NCI-H2171 treated with DMSO at 0.1 percent for 48 hours (cell line): ENCODE measurements around the gene STX1B.
A peak's percentile ranks its signal among the peaks of the same experiment; 100 is the strongest.
"Not testable (repeated sequence)": the region's sequence is repeated elsewhere in the genome, so short reads cannot be mapped to it uniquely, and the experiment has no call there.

Source experiments
- DNase-seq: peaks from one replicate; lab custom pipeline; 2025; lab: John Stamatoyannopoulos, UW

STX1B gene

DNA sequence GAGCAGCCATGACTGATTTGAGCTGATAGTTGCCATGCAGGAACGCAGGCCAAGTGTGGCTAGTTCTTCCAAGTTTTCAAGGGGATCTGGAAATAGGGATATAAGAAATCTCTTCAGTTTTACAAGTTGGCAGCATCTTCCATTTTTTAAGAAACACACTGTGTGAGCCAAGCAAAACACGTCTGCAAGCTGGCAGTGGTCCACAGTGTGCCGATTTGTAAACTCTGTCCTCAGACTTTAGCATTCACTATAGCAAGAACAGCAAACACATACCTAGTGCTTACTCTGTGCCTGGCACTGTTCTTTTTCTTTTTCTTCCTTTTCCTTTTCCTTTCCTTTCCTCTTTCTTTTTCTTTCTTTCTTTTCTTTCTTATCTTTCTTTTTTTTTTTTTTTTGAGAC is 58.7 kb downstream of the STX1B start:
- DNase-seq: no peak

DNA sequence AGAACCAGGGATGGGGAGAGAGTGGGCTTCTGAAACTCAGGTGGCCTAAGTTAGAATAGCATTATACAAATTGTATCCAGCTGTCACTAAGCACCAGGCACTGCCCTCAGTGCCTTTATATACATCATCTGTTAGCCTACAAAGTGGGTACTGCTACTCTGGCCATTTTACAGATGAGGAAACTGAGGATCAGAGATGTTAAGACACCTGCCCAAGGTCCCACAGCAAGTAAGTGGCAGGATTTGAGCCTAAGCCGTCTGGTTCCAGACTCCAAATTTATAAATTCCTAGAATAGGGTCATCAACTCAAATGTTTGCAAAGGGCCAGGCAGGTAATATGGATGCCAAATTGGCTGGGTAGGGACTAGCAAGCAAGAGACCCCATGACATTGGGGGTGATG is 59.2 kb downstream of the STX1B start:
- DNase-seq: no peak

DNA sequence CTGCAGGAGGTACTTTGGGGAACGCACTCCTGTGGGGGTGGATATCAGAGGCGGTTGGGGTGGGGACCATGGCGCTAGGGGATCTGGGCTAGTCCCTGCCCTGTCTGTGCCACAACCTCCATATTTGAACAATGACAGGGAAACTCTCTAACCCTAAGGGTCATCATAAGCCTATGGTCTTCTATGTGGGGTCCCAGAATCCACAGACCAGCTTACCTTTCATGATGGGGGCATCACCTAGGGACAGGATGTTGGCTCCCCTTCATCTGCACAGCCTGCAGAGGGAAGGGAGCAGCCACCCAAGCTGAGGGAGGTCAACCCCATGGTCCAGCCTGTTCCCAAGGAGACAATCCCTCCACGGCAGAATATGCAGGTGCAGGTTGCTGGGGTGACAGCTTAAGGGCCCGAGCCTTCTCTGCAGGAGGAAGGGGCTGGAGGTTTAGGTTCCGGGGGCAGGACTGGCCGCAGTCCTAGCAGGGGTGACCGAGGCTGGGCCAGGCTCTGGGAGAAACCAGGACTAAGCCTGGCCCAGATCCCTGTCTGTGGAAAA is 59.8 kb downstream of the STX1B start:
- no peak for DNase-seq

DNA sequence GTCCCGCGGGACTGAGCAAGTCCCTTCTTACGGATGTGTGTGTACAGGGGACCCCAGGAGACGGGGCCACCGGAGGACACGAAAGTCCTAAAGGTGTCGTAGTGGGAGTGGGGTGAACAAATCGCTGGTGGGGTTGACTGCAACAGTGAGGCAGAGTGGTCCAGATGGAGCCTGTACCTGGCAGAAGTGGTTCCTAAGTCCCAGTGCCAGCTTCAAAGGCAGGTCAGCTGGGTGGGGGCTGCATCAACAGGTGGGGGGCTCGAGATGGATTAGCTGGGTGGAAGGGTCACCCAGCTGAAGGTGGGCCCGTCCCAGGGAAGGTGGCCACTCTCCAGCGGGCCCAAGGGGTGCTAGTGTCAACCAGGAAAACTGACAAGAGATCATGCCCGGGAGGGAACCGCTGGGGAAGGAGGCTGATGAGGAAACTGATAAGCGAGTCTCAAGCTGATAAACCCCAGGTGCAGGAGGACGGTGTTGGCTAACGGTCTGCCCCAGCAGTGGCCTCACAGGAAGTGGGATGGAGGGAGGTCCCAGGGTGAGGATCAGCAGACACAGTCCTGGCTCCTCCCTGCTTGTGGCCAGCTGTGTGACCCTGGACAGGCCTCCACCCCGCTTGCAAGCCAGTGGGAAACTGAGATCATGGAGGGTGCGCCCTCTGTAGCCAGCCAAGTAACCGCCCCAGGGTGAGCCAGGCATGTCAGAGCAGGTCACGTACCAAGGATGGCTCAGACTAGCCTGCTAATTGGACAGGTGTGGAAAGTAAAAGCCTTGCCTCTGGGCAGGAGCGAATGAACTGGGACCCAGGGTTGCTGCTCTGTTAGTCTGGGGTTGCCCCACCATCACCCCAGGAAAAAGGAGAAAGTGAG is 60.6 kb downstream of the STX1B start:
- peak; percentile 38 for DNase-seq

DNA sequence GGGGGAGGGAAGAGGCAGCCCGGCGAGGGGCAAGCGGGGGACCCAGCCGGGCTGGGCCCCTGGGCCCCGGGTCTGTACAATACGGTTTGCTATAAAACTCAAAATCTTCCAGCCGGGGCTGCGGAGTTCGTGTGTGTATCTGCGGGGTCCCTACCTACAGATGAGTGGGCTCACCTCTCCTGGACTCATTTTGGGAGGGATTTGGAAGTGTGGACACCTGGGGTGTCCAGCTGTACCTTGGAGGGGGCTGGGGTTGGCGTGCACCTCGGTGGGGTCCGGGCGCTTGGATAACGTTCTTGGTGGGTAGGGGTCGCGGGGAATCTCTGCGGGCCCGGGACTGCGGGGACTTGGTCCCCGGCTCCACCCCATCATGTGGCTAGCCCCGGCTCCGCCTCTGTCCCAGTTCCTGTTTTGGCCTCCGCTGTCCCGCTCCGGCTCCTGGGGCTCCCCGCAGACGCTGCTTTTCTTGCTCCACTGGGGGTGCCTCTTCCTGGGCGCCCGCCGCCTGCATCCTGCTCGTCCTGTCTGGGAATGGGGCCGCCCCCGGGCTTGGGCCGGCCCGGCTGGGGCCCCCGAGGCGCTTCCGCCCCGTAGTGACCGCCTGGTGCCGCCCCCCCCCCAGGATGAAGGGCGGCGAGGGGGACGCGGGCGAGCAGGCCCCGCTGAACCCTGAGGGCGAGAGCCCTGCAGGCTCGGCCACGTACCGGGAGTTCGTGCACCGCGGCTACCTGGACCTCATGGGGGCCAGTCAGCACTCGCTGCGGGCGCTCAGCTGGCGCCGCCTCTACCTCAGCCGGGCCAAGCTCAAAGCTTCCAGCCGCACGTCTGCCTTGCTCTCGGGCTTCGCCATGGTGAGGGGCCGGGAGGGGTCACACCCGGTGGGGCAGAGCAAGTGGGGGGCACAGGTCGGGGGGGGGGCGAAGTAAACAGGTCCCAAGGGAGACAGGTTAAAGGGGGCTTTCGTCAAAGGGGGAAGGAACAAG is 61.5 kb downstream of the STX1B start, which contains the start of gene ORAI3:
ORAI3 (plus strand) TSS at position 402 of the 983 bp plus-strand sequence; CDS start at position 624, 222 bp downstream.
- DNase-seq: peak; percentile 12

DNA sequence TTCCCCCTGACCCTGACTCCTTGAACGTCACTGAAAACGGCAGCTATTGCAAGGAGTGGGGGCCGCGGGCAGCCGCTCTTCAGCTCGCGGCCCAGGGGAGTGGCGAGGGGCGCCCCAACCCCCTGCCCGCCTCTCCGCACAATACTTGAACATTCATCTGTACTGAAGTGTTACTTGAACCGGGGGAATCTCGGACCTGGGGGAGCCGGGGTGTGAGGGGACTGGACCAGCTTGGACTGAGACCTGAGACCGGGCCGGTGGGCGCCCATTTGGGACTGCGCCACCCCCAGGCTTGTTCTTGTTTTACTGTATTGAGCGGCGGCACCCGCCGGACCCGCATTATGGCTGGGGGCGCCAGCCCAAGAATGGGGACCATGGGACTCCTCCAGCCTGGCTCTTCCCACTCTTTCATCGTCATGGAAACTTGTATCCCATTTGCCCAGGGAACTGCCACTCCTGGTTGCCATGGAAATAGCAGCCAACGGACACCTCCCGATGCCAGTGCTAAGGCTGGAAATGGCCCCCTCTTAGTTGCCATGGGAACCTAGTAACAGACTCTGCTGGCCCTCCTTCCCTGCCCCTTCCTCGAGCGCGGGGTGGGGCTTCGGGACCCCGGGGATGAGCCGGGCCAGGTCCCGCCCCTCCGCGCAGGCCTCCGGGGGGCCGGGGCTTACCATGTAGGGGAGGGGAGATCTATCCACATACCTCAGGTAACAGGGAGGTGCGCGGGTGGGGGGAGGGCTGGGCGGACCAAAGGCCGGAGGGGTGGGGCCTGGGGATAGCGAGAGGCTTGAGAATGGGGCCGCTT is 62.4 kb downstream of the STX1B start:
- DNase-seq: peak; percentile 63

DNA sequence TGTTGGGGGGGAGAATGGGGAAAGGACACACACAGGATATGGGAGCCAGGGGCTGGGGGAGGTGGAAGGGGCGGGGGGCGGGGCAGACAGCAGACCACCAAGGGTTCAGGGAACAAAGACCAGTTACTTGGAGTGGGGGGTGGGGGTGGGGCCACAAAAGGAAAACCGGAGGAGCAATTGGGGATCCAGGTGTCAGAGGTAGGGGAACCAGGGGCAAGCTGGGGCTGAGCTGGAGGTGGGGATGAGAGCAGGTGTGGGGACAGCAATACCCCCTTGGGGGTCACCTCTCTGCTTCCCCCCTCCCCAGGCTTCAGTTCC is 62.9 kb downstream of the STX1B start:
- no peak for DNase-seq

DNA sequence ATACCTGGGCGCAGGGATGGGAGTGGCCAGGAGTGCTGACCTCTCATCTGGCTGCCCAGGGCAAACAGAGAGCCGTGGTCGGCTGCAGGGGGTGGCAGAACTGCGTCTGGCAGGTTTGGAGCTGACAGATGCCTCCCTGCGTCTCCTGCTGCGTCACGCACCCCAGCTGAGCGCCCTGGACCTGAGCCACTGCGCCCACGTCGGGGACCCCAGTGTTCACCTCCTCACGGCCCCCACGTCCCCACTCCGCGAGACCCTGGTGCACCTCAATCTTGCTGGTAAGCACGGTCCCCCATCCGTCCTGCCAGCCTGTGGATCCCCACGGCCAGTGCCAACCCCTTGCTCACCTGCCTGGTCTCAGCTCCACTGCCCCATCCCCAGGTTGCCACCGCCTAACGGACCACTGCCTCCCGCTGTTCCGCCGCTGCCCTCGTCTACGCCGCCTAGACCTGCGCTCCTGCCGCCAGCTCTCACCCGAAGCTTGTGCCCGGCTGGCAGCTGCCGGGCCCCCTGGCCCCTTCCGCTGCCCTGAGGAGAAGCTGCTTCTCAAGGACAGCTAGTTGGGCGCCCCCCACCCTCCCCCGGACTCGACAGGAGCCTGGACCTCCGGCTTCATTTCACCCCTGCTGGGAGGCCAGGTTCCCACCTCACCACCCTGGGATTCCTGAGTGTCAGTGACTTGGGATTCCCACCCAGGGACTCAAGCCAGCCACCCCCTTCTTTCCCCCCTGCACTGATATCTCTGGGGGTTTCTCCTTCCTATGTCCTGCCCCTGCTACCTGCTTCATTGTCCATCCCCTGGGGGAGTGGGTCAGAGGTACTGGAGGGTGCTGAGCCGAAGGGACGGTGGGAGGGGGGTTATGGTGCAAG is 63.5 kb downstream of the STX1B start:
- no peak for DNase-seq

DNA sequence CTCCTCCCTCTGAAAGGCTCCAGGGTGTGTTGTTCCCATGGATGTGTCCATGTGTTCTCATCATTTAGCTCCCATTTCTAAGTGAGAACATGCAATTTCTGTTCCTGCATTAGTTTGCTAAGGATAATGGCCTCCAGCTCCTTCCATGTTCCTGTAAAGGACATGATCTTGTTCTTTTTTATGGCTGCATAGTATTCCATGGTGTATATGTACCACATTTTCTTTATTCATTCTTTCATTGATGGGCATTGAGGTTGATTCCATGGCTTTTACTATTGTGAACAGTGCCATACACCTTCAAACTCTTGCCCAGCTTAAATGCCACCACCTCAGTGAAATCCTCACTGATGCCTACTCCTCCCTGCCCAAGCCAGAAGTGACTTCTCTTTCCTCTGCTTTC is 66.1 kb downstream of the STX1B start:
- DNase-seq: no peak

DNA sequence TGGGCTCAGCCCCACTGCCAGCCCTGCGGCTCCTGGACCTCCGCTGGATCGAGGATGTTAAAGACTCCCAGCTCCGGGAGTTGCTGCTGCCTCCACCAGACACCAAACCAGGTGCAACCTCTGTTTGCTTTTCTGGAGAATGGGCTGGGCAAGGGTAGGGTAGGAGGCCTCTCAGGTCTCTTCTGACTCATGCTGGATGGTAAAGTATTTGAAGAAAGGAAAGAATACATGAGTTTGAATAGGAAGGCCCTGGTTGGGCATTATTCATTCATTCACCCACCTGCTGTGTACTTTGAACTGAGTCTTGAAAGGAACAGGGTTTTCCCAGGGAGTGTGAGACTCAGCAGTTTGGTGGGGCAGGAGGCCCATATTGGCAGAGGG is 68.0 kb downstream of the STX1B start:
- DNase-seq: no peak

DNA sequence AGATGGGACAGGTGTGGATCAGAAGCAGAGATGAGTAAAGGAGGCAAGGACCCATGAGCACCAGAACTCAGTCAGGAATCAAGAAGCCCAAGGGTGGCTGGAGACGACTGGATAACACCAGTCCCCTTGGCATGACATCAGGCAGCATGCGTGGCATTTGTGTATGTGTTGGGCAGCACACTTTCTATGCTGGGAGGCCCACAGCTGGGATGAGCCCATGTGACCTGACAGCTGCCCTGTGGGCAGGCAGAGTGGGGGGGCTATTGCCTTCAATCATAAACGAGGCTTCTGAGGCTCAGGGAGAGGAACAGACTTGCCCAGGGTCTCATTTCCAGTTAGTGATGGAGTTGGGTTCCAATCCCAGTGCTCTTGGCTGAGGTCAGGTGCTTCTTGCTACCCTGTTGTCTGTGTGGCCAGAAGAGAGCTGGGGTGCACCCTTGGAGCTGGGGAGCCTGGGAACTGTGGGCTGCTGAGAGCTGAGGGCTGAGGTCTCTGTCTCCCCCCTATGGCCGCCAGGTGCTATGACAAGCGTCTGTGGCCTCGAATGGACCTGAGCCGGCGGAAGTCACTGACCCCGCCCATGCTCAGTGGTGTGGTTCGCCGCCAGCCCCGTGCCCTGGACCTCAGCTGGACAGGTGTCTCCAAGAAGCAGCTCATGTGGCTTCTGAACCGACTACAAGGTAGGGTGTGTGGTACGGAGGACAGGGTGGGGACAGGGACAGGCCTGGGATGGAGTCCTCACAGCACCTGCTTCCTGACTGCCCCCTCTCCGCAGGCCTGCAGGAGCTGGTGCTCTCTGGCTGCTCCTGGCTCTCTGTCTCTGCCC is 68.6 kb downstream of the STX1B start:
- peak; percentile 11 for DNase-seq

DNA sequence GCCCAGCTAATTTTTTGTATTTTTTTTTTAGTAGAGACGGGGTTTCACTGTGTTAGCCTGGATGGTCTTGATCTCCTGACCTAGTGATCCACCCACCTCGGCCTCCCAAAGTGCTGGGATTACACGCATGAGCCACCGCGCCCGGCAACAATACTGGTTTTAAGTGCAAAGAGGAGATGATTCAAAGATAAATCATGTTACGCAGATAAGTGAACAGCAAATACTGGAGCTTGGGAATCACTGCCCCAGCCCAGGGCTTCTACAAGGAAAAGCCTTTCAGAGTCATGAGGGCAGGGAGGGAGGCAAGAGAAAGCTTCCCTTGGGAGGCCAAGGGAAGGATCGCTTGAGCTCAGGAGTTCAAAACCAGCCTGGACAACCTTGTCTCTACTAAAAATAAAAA is 70.9 kb downstream of the STX1B start:
- DNase-seq: not testable (repeated sequence)
